Uterus (tissue), 4 donors: ENCODE results near the gene RASL10B. TPM values are rescaled to one million over a fixed set of nuclear protein-coding genes. Genes with fewer than 3 reads are reported as not detected.

ENCODE experiments used
- DNase-seq, 2 donors: peaks; one replicate each; pipeline ENCODE4 v3.0.0-alpha.2; 2019 to 2020
- H3K27ac ChIP-seq, 2 donors: fragments of 200-600 bp; sonication (generic); 1 replicate in 1 of 2; 2 replicates in 1 of 2; pipeline ENCODE4 v1.5.1; 2016 to 2018
- H3K27me3 ChIP-seq, 2 donors: fragments of 200-600 bp; sonication (generic); one replicate each; pipeline ENCODE4 v1.5.1; 2018 to 2019; ENCODE audit warnings: control low read depth in 1 of 2
- H3K36me3 ChIP-seq, 2 donors: fragments of 200-600 bp; sonication (generic); one replicate each; pipeline ENCODE4 v1.5.1; 2019; ENCODE audit warnings: control low read depth in 1 of 2
- H3K4me1 ChIP-seq, 2 donors: fragments of 200-600 bp; sonication (generic); one replicate each; pipeline ENCODE4 v1.5.1; 2018 to 2019; ENCODE audit warnings: control low read depth in 1 of 2
- H3K4me3 ChIP-seq, 2 donors: fragments of 200-600 bp; sonication (generic); 1 replicate in 1 of 2; 2 replicates in 1 of 2; pipeline ENCODE4 v1.5.1; 2018 to 2019; ENCODE audit warnings: mild to moderate bottlenecking in 1 of 2
- H3K9me3 ChIP-seq, 2 donors: fragments of 200-600 bp; sonication (generic); one replicate each; pipeline ENCODE4 v1.5.1; 2019; ENCODE audit warnings: control low read depth in 1 of 2
- CTCF ChIP-seq, 4 experiments: fragments of 200-600 bp in 2 of 4; fragments of 450-650 bp in 2 of 4; sonication (generic) in 2 of 4; IDR thresholded peaks; one replicate each; pipeline ENCODE4 v1.5.1; 2016 to 2019; ENCODE audit warnings: antibody characterized with exemption in 4 of 4, mild to moderate bottlenecking in 2 of 4, moderate library complexity in 1 of 4
- POLR2A ChIP-seq, 2 donors: fragments of 450-650 bp; IDR thresholded peaks; one replicate each; pipeline ENCODE4 v1.6.1; 2016; ENCODE audit warnings: antibody characterized with exemption in 2 of 2, mild to moderate bottlenecking in 1 of 2, moderate library complexity in 1 of 2
- intact Hi-C: fragments of 100-400 bp; cut with DNase I; formaldehyde crosslinking; loops from one replicate; pipeline ENCODE4 v1.15.1; 2023; ENCODE audit warnings: low total_unique reads
- total RNA-seq, 4 donors: library from RNA; depleted of rRNA in 3 of 4; stranded (reverse); fragments of >200 nt in 3 of 4; gene quantifications; one replicate each; pipeline versions ENCODE4 v1.1.0 to v1.2.4, GENCODE V29; 2014 to 2023
- donor health status: DM: yes; HTN: yes; CAD: no.

Gene RASL10B
- total RNA-seq, 4 donors from 2014 or later = 0.77 to 5.6 (median 3.3) TPM

- Histone ChIP-seq H3K36me3 (no peaks in the 10 kb centered on the region), H3K27ac (no peak overlapping the region), H3K4me1 (peaks cover 0 to 5% of the 10 kb centered on the region in 2 donors), H3K4me3 (no peak overlapping the region), H3K9me3 (no peaks in the 10 kb centered on the region), H3K27me3 (peaks cover 3 to 15% of the 10 kb centered on the region in 2 donors)
- no peak for DNase-seq
- TF ChIP-seq POLR2A (IDR thresholded peaks at IDR 0.05) = no peak
- TF ChIP-seq CTCF (IDR thresholded peaks at IDR 0.05) = no peak
- intact Hi-C loops = no loop called here
Measured at GRCh38 chr17:35742896-35743477, 11.5 kb downstream of the RASL10B start.

- peaks cover 0 to 5% of the 10 kb centered on the region in 2 donors for H3K4me1 ChIP-seq
- no peaks in the 10 kb centered on the region for H3K9me3 ChIP-seq
- DNase-seq = no peak
- H3K27ac ChIP-seq = no peak overlapping the region
- H3K27me3 ChIP-seq = peaks cover 3 to 15% of the 10 kb centered on the region in 2 donors
- intact Hi-C loops = no loop called here
- H3K4me3 ChIP-seq = no peak overlapping the region
- TF ChIP-seq CTCF (IDR thresholded peaks at IDR 0.05) = no peak
- no peak for TF ChIP-seq POLR2A (IDR thresholded peaks at IDR 0.05)
- no peaks in the 10 kb centered on the region for H3K36me3 ChIP-seq
Measured at GRCh38 chr17:35743626-35744328, 12.3 kb downstream of the RASL10B start.

- no peak for DNase-seq
- Histone ChIP-seq H3K36me3 (no peaks in the 10 kb centered on the region), H3K27ac (no peak overlapping the region), H3K27me3 (peaks cover 3 to 24% of the 10 kb centered on the region in 2 donors), H3K4me1 (peaks cover 0 to 5% of the 10 kb centered on the region in 2 donors), H3K9me3 (no peaks in the 10 kb centered on the region), H3K4me3 (no peak overlapping the region)
- intact Hi-C loops = loop anchor here (5.0 kb wide), 1 partner anchor 133 kb away; no protein-coding TSS in a partner anchor
- TF ChIP-seq CTCF (IDR thresholded peaks at IDR 0.05) (no peak), POLR2A (IDR thresholded peaks at IDR 0.05) (no peak)
Measured at GRCh38 chr17:35744830-35745229, 13.4 kb downstream of the RASL10B start.

- no peak overlapping the region for H3K27ac ChIP-seq
- intact Hi-C loops = loop anchor here (5.0 kb wide), 1 partner anchor 133 kb away; no protein-coding TSS in a partner anchor
- no peaks in the 10 kb centered on the region for H3K36me3 ChIP-seq
- peaks cover 0 to 5% of the 10 kb centered on the region in 2 donors for H3K4me1 ChIP-seq
- no peak overlapping the region for H3K4me3 ChIP-seq
- TF ChIP-seq CTCF (IDR thresholded peaks at IDR 0.05) = no peak
- no peak for DNase-seq
- H3K9me3 ChIP-seq = no peaks in the 10 kb centered on the region
- H3K27me3 ChIP-seq = peaks cover 3 to 26% of the 10 kb centered on the region in 2 donors
Measured at GRCh38 chr17:35745246-35745645, 13.8 kb downstream of the RASL10B start.

- DNase-seq = no peak
- no peak overlapping the region for H3K27ac ChIP-seq
- H3K27me3 ChIP-seq = peaks cover 3 to 26% of the 10 kb centered on the region in 2 donors
- H3K4me1 ChIP-seq = peaks cover 0 to 5% of the 10 kb centered on the region in 2 donors
- H3K36me3 ChIP-seq = no peaks in the 10 kb centered on the region
- no peaks in the 10 kb centered on the region for H3K9me3 ChIP-seq
- intact Hi-C loops = loop anchor here (5.0 kb wide), 1 partner anchor 134 kb away; no protein-coding TSS in a partner anchor
- TF ChIP-seq POLR2A (IDR thresholded peaks at IDR 0.05) (no peak), CTCF (IDR thresholded peaks at IDR 0.05) (no peak)
- H3K4me3 ChIP-seq = no peak overlapping the region
Measured at GRCh38 chr17:35745749-35746320, 14.4 kb downstream of the RASL10B start.
